HL-60/S4 treated with retinoic acid at 250 ng/mL for 4 days and 3 days (cell line): ENCODE results near the gene GREM2.

Experiments used
- in situ Hi-C: fragments of 300-500 bp; cut with MboI; formaldehyde crosslinking; loops from 2 replicates; pipeline ENCODE4 v1.7.0; 2022; ENCODE audit warnings: low sequenced_read_pairs

GREM2 gene

GRCh38 chr1:240503036-240503435 lies 108.9 kb downstream of the GREM2 start:
- in situ Hi-C loops: no loop called here

DNA sequence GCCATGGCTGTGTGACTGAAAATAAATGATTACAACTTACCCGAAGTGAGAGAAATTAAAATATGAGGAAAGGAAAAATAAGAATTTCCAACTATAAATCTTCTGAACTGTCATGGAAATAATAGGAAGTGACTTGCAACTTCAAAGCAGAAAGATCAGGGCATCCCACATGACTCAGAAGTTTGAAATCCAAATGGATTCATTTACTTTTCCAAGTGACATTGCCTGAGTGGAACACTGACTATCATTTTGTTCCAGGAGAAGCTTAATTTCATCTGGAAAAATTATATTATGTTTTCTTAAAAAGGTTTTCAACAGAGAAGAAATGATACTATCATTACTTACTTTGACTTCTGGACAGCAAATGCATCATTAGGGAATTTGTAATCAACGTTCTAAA lies 110.8 kb downstream of the GREM2 start:
- in situ Hi-C loops: no loop called here

DNA sequence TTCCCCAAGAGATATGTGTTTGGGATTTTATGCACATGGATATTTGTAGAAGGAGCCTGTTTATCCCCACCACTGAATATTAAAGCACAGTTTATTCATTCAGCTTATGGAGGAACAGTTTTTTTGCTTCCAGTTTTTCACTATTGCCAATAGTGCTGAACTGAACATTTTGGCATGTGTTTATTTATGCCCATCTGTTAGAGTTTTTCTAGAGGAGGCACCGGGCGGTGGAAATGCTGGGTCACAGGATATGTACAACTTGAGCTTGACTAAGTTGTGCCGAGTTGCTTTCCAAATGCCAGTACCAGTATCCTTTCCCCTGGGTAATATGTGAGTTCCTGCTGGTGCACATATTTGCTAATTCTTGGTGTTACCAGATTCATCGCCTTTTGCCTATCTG lies 111.3 kb downstream of the GREM2 start:
- in situ Hi-C loops: no loop called here

- in situ Hi-C loops: no loop called here
Observed at GRCh38 chr1:240499012-240499411, 112.9 kb downstream of the GREM2 start.

DNA sequence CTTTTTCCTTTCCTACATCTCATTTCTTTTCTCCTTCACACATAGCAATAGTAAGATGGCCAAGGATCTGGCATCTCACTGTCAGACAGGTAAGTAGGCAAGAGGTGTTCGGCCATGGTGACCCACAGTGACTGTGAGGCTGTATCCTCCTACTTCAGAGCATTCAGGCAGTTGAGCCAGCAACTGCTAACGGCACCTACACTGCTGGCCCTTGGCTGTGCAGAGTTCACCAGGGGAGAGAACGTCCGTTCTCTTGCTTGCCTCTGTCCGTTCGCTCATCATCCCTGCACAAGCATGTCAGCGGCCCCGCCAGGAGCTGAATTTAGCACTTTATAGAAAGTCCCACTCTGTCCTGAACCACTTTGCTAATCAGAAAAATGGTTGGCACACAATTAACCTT lies 113.6 kb downstream of the GREM2 start:
- in situ Hi-C loops: no loop called here

GRCh38 chr1:240497908-240498307 lies 114.0 kb downstream of the GREM2 start:
- in situ Hi-C loops: no loop called here

- in situ Hi-C loops: no loop called here
Observed at GRCh38 chr1:240496941-240497340, 115.0 kb downstream of the GREM2 start.

DNA sequence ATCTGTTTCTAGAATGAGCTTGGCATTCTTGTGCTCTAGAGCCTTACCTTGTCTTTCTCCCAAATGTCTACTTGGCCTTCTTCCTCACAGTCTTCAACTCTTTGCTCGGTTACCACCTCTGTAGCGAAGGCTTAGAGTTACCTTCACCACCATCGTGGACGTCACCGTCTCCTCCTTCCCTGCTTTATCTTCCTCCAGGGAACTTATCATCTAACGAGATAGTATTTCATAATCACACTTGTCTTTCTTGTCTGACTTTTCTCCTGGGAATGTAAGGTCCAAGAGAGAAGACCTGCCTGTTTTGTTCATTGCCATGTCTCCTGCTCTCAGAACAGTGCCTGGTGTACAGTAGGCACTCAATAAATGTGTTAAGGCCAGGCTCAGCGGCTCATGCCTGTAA lies 115.6 kb downstream of the GREM2 start:
- in situ Hi-C loops: no loop called here

GRCh38 chr1:240495601-240496000 lies 116.4 kb downstream of the GREM2 start:
- in situ Hi-C loops: no loop called here

DNA sequence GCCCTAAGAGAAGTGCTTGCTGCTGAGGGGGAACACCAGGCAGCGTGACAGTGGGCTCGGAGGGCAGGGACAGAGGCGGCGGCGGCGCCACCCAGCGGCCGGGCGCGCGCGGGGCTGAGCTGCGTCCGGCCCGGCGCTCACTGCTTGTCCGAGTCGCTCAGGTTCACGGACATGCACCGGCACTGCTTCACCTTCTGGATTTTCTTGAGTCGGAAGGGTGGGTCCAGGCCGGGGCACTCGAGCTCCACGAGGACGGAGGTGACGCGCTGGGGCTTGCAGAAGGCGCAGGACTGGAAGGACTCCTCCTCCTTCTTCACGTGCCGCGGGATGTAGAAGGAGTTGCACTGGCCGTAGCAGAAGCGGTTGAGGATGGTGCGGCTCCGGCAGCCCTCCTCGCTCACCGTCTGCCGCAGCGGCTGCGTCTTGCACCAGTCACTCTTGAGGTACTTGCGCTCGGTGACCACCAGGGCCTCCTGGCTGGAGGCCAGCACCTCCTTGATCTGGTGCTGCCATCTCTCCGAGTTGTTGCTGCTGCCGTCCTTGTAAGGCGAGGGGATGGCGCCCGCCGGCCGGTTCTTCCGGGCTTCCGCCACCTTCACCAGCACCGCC lies 119.0 kb downstream of the GREM2 start:
- in situ Hi-C loops: no loop called here

DNA sequence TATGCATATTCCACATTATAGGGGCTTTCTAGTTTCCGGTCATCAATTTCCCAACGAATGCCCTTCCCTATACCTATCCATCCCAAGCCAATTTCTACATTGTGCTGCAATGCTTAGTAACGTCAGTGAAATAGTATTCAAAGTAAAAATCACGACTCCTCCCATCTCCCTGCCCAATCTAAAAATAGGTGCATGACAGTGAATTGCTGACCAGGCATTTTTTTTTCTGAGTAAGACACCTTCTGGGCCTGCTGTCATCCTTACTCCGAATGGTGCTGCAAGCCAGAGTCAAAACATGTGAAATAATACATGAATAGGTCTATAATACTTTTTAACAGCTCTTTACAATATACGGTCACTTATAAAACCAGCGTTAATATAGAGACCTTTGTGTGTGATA lies 120.2 kb downstream of the GREM2 start:
- in situ Hi-C loops: no loop called here

DNA sequence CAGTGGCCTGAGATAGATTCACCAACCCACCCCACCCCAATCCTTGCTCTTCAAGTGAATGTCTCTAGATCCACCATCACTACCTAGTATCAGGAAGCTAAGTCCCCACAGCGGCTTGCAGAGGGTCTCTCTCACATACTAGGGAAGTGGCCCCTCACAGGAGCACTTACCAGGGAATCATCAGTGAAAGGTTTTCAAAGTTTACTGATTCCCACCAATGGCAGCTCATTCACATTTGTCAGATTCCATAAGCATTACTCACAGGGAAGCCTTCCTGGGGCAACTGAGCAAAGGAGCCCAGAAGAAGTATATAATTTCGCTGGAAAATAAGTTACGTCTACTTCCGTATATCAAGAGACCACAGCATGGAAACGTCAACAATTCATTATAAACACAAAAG lies 120.8 kb downstream of the GREM2 start:
- in situ Hi-C loops: no loop called here

GRCh38 chr1:240487493-240487892 lies 124.5 kb downstream of the GREM2 start:
- in situ Hi-C loops: no loop called here

DNA sequence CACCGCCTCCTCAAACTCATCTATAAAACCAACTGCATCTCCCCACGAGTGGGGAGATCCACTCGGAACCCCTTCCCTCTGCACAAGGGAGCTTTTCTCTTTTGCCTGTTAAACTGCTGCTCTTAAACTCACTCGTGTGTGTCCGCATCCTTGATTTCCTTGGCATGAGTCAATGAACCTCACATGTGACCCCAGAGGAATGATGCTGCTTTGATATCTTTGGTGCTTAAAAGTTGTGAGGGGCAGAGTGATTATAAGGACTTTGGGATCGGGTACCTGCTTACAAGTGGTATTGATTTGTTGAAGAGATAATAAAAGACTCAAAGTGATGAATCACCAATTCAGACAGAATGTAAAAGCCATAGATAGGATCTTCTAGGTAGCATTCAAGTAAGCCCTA lies 125.3 kb downstream of the GREM2 start:
- in situ Hi-C loops: no loop called here

GRCh38 chr1:240484804-240485443 lies 127.0 kb downstream of the GREM2 start:
- in situ Hi-C loops: no loop called here

GRCh38 chr1:240478536-240478935 lies 133.4 kb downstream of the GREM2 start:
- in situ Hi-C loops: no loop called here

- in situ Hi-C loops: no loop called here
Observed at GRCh38 chr1:240475832-240476231, 136.1 kb downstream of the GREM2 start.

GRCh38 chr1:240474133-240474614 lies 137.8 kb downstream of the GREM2 start:
- in situ Hi-C loops: no loop called here

DNA sequence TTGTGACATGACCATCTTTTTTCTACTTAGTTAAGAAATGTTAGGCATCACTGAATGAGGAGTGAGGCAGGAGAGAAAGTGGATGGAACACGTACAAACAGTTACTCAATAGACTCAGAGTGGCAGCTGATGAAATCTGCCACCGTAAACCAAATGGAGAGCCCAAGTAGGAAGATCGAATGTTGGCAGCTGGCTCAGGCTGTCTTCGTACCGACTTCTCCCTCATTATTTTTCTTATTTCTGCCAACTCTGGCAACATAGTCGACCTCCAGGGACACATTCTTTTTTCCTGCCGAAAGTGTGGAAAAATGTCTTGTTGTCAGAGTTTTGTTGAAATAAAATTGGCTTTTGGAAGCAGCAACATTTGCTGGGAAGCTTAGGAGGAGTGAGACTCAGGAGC lies 143.3 kb downstream of the GREM2 start:
- in situ Hi-C loops: no loop called here

DNA sequence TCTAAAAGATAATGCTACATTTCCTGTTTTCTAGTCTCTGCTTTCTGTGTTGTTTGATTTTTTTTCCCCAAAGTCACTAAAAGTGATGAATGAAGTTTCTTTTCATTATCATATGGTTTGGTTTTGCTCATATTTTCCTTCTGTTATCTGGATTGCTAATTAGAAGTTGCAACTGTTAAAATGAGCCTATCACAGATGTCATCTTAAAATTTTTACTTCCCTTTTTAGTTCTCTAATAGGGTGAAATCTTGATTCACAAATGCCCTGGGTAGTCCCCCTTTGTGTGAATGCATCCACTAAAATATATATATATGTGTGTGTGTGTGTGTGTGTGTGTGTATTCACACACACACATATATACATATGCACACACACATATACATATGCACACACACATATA lies 144.1 kb downstream of the GREM2 start:
- in situ Hi-C loops: no loop called here

DNA sequence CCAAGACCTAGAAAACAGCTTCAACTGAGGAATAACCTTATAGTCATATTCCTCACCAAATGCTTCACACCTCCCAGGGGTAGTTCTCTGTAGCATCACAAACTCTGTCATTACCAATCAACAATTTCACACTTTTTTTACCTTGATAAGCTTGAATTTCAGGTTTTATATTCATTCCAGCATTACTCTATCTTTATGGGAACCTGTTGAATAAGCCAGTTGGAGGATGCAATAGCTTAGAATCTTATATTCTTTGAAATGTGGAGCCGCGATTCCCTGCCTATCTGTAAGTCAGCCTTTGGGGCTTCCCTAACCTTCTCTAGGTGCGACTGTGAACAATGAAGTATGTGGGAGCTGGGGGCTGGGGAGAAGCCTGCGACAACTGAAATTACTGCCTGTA lies 145.4 kb downstream of the GREM2 start:
- in situ Hi-C loops: no loop called here

DNA sequence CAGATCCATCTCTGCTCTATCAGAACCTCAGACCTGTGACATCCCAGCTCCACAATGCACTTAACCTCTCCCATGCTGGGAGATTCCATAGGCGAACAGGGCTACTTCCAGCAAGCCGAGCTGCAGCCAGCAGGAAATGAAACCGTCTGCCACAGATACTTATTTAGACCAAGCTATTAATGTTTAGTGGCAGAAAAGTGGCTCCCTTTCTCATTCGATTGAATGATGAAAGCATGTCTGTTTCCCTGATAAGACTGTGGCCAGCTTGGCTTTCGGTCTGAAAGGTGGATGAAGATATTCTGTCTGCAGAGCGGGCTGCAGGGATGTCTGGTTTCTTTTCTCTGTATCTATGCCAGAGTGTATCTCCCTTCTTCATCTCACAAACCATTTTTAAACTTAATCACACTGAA lies 146.4 kb downstream of the GREM2 start:
- in situ Hi-C loops: no loop called here

GRCh38 chr1:240464099-240464498 lies 147.9 kb downstream of the GREM2 start:
- in situ Hi-C loops: no loop called here
